Activated T-cell treated with anti-CD3 and anti-CD28 coated beads, Interleukin-2, amount 50 U/mL, for 1 hour (primary cell): ENCODE results near the gene RSAD1.

Experiments used
- DNase-seq: peaks from one replicate; pipeline ENCODE4 v3.0.0-alpha.2; 2020

The RSAD1 gene

DNA sequence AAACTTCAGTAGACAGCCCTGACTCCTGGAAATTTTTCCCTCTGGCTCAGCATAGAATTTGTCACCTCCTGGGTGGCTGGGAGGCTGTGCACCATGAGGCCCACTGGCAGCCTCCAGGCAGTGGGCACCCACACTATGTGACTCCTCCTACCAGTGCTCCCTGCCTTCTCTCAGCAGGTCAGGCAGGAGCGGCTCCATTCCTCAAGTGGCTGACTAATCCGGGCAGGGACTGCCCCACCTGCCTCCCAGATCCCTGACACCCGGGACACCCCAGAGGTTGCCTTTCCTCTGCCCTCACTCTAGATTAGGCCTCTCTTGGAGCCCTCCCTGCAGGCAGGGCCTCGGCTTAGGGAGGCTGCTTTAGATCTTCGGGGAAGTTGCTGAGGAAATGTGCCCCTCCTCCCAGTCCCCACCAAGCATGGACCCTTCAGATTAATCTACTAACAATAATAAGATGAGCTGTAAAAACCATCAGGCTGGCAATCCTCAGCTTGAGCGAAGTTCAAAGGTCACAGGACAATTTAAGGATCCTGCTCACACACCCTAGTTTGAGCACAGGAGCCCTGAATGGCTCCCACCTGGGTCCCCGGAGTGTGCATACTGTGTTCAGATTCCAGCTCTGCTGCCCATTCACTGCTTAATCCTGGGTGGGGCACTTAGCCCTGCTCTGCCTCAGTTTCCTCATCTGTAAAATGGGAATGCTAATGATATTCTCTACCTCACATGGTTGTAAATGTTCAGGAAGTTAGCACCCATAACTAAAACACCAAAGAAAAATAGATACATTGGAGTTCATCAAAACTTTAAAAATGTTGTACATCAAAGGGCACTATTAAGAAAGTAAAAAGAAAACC lies 19.6 kb downstream of the RSAD1 start:
- DNase-seq: no peak

- no peak for DNase-seq
Measured at GRCh38 chr17:50499270-50499669, 20.6 kb downstream of the RSAD1 start.

- no peak for DNase-seq
Measured at GRCh38 chr17:50499721-50500120, 21.1 kb downstream of the RSAD1 start.

DNA sequence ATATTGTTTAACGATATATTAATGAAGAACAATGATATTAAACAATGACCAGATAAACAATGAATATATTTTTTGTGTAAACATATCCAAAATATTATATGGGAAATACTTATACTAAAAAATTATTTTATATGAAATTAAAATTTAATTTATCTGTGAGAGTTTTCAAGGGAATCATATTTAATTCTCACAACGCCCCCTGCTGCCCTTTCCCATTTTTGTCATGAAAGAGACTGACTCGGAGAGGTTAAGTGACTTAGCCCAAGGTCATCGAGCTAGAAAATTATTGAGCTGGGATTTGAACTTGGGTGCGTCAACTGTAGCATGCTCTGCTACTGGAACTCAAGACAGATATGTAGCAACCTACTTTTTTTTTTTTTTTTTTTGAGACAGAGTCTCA lies 22.4 kb downstream of the RSAD1 start:
- DNase-seq: no peak

DNA sequence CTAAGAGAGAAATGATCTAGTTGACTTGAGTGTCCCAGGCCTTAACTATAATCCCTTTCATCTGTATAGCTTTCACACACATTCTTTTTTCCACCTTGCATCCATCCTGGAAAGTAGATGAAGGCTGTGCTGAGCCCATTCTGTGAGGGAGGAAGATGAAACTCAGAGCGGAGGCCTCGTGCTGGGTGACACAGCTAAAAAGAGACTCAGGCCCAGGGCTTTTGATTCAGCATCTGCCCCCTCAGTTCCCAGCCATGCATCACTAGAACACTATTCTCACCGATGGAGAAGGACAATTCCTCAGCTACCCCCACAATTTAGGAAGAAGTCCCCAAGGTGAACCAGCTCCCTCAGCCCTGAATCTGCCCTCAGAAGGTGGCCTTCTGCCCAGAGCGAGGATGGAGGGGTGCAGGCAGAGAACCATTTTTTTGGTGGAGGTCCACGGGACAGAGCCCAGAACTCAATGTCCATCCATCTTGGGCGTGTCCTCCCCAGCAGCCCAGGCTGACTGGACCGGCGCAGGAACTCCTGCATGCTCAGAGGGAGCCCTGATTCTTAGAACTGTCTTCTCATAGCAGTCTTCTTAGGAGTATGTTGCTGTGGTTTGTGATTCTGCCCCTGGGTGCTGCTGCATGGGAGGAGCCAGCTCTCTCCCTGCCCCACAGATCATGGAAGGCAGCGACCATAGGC lies 23.8 kb downstream of the RSAD1 start:
- DNase-seq: no peak

- no peak for DNase-seq
Measured at GRCh38 chr17:50505591-50506130, 27.0 kb downstream of the RSAD1 start.

GRCh38 chr17:50506298-50506697 lies 27.6 kb downstream of the RSAD1 start:
- DNase-seq: no peak

DNA sequence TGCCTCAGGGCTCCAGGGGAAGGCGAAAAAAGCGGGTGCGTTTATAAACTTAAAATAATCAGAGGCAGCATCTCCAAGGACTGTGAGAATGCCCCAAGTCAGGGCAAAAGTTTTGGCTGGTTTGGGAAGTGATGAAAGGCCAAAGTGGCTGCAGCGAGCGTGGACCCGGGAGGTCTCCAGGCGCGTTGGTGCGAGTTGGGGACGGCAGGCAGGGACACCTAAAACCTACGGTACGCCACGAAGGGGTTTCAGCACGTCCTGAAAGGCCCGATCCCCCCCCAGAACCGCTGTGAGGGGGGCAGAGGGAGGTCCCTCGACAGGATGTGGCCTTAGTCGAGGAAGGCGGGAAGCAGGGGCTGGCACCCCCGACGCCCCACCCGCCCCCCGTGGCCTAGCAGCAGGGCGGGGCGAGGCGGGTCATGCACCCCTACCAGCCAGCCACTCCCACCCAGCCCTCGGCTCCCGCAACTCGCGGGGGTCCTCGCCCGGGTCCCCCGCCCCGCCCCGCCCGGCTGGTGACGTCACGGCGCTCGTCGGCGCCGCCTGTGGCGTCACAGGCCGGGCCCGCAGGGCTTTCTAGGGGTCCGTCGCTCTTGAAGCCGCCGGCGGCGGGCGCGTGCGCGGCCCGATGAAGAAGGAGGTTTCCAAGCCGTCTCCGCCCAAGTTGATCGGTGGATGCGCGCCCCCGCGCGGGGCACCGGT lies 29.4 kb downstream of the RSAD1 start, which contains the start of gene MYCBPAP:
TSS of gene MYCBPAP (plus strand) at position 569 of the 702 bp plus-strand sequence. CDS start 236 bp downstream, outside the sequence.
- peak; percentile 75 for DNase-seq

- no peak for DNase-seq
Measured at GRCh38 chr17:50508573-50509460, 30.2 kb downstream of the RSAD1 start.

DNA sequence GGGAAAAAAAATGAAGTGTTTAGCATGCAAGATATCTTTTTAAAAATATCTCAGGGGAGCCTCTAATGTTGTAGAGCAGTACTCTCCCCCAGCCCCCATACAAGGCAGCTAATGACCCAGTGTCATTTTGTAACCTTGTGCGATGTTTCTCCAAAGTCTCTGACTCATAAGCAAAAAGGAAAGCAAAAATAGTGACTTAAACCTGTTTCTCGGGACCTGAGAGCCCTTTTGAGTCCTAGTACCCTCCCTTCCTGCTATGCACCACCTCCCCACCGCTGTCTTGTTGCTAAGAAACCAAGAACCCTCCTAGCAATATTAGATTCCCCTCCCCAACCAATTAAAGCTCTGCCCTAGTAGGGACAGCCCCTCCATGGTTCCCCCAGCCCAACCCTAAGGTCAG lies 32.4 kb downstream of the RSAD1 start:
- DNase-seq: no peak

DNA sequence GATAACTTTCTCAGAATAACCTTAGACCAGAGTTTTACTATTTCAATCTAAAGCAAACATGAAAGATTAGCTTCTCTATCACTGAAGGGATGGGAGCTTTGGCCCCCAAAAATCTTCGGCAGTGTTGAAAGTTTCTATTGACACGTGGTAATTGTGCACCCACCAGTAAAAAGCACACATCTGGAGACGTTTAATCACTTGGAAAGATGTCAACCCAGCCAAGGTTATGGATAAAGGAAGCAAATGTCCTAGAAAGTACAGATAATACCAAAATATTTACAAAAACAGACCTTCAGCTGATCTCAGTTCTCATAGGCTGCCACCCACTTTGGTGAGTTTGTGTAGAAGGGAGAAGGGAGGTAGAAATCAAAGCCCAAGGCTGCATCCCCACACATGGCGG lies 34.8 kb downstream of the RSAD1 start:
- no peak for DNase-seq

DNA sequence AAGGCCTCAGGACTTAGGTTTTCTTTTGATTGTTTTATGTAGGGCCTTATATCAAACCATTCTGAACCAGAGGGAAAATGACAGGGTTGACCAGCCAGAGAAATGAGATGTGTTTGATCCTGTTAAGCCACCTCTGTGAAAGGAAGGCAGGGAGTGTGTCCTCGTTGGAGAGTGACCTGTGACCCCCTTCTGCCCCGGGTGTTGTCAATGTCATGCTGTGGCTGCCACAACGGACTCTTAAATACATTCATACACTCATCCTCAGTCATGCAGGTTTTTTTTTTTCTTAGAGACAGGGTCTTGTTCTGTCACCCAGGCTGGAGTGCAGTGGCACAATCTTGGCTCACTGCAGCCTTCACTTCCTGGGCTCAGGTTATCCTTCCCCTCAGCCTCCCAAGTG lies 35.7 kb downstream of the RSAD1 start:
- DNase-seq: no peak

DNA sequence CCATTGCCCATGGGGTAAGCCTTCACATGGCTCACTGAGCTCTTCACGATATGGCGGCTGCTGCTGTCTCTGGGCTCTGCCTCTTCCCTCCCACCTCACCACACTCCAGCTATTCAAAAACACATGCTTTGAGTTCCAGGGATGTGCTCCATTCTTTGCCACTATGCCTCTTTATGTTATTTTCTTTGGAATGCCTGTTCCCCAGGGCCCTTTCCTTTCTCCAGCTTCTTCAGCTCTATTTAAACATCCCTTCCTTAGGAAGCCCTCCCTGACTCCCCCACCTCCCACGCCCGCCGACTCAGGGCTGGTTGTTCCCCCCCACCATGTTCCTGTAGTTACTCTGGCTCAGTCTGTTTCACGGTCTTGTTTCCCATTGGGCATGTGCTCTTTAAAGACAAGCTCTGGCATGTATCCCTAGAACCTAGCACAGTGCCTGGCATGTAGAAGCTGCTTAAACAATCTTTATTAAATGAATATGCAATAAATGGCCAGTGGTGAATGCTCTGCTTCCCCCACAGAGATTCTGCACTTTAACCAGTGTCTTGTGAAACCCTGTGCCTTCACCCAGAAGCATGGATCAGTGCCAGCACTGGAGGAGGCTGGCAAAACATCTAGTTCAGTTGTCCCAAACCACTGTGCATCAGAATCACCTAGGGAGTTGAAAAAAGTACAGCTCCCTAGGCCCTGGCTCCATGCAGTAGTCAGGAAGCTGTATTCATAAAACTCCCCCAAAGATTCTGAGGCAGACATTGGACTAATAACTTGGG lies 36.5 kb downstream of the RSAD1 start:
- no peak for DNase-seq

GRCh38 chr17:50517011-50517410 lies 38.4 kb downstream of the RSAD1 start:
- no peak for DNase-seq

- DNase-seq: no peak
Measured at GRCh38 chr17:50517504-50518383, 39.1 kb downstream of the RSAD1 start.

DNA sequence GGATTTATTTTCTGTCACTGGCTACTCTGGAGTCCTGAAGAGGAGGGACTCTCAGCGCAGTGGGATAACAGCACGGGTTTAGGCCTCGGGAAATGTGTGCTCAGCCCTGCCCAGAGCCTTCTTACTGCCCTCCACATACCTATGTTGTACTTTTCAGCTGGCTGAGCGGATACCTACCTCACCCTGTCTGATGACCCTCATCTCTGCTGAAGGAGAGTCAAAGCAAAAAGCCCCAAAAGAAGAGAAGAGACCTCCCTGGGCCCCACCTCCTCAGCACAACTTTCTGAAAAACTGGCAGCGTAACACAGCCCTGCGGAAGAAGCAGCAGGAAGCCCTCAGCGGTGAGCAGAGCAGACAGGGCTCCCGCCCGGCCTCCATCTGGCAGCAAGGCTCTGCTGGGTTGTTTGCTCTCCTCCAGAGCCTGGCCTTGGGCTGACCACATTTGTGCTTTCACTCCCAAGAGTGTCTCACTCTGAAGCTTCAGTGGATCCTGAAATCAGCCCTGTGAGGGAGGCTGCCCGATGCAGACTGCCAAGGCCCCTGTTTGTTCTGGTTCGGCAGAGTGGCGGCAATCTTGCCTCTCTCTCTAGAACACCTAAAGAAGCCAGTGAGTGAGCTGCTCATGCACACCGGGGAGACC lies 39.8 kb downstream of the RSAD1 start:
- DNase-seq: no peak

GRCh38 chr17:50519141-50519834 lies 40.6 kb downstream of the RSAD1 start:
- no peak for DNase-seq

GRCh38 chr17:50520483-50520882 lies 41.8 kb downstream of the RSAD1 start:
- DNase-seq: no peak

DNA sequence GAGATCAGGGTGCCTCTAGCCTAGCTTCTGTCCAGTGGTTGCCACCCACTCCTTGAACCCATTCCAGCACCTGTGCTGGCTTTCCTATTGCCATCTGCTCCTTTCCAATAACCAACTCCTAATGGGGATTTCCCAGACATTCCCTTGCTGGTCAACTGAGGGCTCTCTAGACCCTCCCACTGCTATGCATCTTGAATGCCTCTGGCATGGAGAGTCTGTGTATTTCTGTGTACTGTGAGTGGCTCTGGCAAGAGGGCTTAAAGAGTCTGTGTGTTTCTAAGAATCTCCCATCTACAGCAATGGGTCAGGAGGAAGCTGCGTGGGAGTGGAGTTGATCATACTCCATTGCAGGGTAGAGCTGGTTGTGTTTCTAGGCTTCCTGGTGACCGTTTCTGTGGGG lies 42.9 kb downstream of the RSAD1 start:
- no peak for DNase-seq
